Measurements from ENCODE around the gene TMEM269.

TMEM269 gene

GRCh38 chr1:42849944-42850343, 65.2 kb downstream of the TMEM269 start:
- Histone ChIP-seq H3K4me1 (ENCODE audit: control insufficient read depth in 1 of 2, insufficient read depth in 2 of 2, low read length in 2 of 2) (peaks cover 6 to 8% of the 10 kb centered on the region in 2 experiments), H3K9ac (ENCODE audit: low read length) (no peak overlapping the region), H3K79me2 (ENCODE audit: control insufficient read depth, insufficient read depth, low read length, poor library complexity) (peaks cover 7% of the 10 kb centered on the region), H3K27ac (ENCODE audit: low read depth, low read length) (no peak overlapping the region), H3K14ac (ENCODE audit: low read length) (no peak overlapping the region), H4K8ac (ENCODE audit: low read depth, low read length) (no peak overlapping the region), H3K36me3 (ENCODE audit: control insufficient read depth in 1 of 2, insufficient read depth in 2 of 2, low read length in 2 of 2) (peaks cover 9 to 17% of the 10 kb centered on the region in 2 experiments), H2BK12ac (ENCODE audit: low read length) (no peak overlapping the region), H2AFZ (ENCODE audit: insufficient read depth, low read length, poor library complexity) (no peak overlapping the region), H2BK5ac (ENCODE audit: low read depth, low read length, poor library complexity) (no peak overlapping the region), H2AK5ac (ENCODE audit: low read length) (no peak overlapping the region), H4K12ac (ENCODE audit: low read depth, low read length) (no peak overlapping the region), H3K18ac (ENCODE audit: low read length) (no peak overlapping the region), H2BK120ac (ENCODE audit: insufficient read depth, low read length, poor library complexity) (no peak overlapping the region), H3K79me1 (ENCODE audit: low read length) (peaks cover 5% of the 10 kb centered on the region), H3K27me3 (ENCODE audit: insufficient read depth, low read length) (no peaks in the 10 kb centered on the region), H4K91ac (ENCODE audit: low read depth, low read length) (no peak overlapping the region), H3K4me2 (ENCODE audit: low read length) (no peak overlapping the region), H3K23ac (ENCODE audit: low read length) (no peak overlapping the region), H3K4ac (ENCODE audit: low read depth, low read length) (no peak overlapping the region), H3K4me3 (ENCODE audit: low read depth, low read length) (no peak overlapping the region), H3K9me3 (ENCODE audit: insufficient read depth, low read depth, low read length) (peaks cover 5% of the 10 kb centered on the region)
- peak in 1 of 2 donors; percentile 6 for DNase-seq
- WGBS (ENCODE audit: extremely low coverage, insufficient coverage, insufficient read length) = no CpG with 5 or more reads among the region's 5 CpGs
